H1 (cell line): Measurements from ENCODE around the gene KRTAP10-8. TPM values are rescaled to one million over a fixed set of nuclear protein-coding genes. Genes with fewer than 3 reads are reported as not detected.

ENCODE experiments used
- ASH2L ChIP-seq: fragments of 200-600, 300-600 bp; sonication (generic); IDR thresholded peaks from one replicate; pipeline ENCODE4 v1.7.1; 2017; ENCODE audit warnings: low read length
- CBX5 ChIP-seq: fragments of 300-800, 300-1000 bp; sonication (generic); IDR thresholded peaks from 2 replicates; pipeline ENCODE4 v1.7.1; 2016; ENCODE audit warnings: antibody characterized with exemption, low read length, low read depth
- CTCF ChIP-seq, 3 experiments: IDR thresholded peaks; 1 replicate in 2 of 3; 2 replicates in 1 of 3; pipeline versions ENCODE4 v1.5.1 to v1.6.1; 2011; ENCODE audit warnings: low read length in 3 of 3, mild to moderate bottlenecking in 3 of 3, inconsistent platforms in 2 of 3, low read depth in 1 of 3, moderate library complexity in 1 of 3; ENCODE audit not compliant: insufficient read depth in 1 of 3; ENCODE audit errors: control extremely low read depth in 1 of 3
- GABPA ChIP-seq: IDR thresholded peaks from 2 replicates; pipeline ENCODE4 v1.6.1; 2011; ENCODE audit warnings: mild to moderate bottlenecking, low read length, moderate library complexity, borderline replicate concordance; ENCODE audit not compliant: insufficient read depth
- KDM5A ChIP-seq: fragments of 200-600 bp; IDR thresholded peaks from 2 replicates; pipeline ENCODE4 v1.7.1; 2012; ENCODE audit warnings: mild to moderate bottlenecking, low read length, inconsistent platforms, mixed read lengths
- SP1 ChIP-seq: IDR thresholded peaks from 2 replicates; pipeline ENCODE4 v1.6.1; 2011; ENCODE audit warnings: low read depth, low read length
- TBP ChIP-seq: IDR thresholded peaks from 2 replicates; pipeline ENCODE4 v1.6.1; 2011; ENCODE audit warnings: low read depth, low read length, improper control_type of control experiment
- polyA plus RNA-seq, 7 experiments: library from polyadenylated mRNA; depleted of rRNA in 3 of 7; stranded (reverse) in 5 of 7; unstranded in 2 of 7; fragments of >200 nt in 5 of 7; fragments of 200-250 nt in 2 of 7; gene quantifications; 1 replicate in 5 of 7; 2 replicates in 1 of 7; 4 replicates in 1 of 7; pipeline versions ENCODE4 v1.2.1 to v1.2.3, GENCODE V29; 2011 to 2013; ENCODE audit warnings: missing spikeins in 2 of 7, mixed read lengths in 2 of 7
- total RNA-seq: library from RNA; stranded (reverse); fragmentation: NEBNext Ultra II Directional; extraction: Animal tissue kit (Norgen Biotek cat#: 25700); gene quantifications from 2 replicates; pipeline ENCODE4 v1.2.1, GENCODE V29; 2021
- TF ChIP-seq, protein P1 (sequence below): IDR thresholded peaks from 2 replicates; pipeline ENCODE4 v1.6.1; 2011; ENCODE audit warnings: low read length, improper control_type of control experiment

Gene KRTAP10-8
- total and polyA plus RNA-seq, 2 of the 8 experiments (the other 6 are each of a cell fraction or from before 2014, with no cell fraction given), result not detected

DNA sequence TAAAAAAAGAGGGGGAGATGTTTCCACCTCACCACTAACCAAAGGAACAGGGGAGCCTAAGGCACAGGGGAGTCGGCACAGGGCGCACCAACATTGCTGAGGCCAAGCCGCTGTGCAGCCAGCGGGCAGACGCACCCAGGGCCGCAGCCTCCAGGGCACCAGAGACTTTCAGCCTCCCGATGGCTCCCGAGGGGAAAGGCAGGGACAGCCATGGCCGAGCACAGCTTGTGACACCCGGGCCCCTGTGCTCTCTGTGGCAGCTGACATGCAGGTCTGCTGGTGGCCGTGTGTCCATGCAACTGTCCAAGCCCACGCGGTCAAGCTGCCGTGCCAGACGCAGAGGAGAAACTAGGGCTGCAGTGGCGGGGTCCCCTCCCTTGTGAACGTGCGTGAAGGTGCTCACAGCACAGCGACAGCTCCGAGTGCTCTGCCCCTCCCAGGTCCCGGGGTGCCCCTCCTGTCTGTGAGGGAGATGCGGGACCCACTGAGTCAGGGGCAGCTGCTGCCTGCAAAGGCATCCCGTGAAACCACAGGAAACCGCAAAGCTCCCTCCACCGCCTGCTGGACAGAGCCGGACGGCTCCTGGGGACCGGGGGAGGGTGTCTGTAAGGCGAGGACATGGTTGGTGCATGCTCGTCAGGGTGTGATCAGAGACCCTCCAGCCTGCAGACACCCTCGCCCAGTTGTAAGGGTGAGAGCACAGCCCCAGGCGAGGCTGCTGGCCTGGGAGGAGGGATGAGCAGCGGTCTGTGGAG, 36.9 kb downstream of the KRTAP10-8 start (continued):
- TF ChIP-seq TBP (no peak), CBX5 (no peak), SP1 (no peak), KDM5A (no peak), ASH2L (no peak), GABPA (no peak), CTCF (IDR thresholded peaks at IDR 0.05; ENCODE audit: control extremely low read depth in 1 of 3, insufficient read depth in 1 of 3, low read depth in 1 of 3, low read length in 3 of 3) (no peak)
- TF ChIP-seq, protein P1, sequence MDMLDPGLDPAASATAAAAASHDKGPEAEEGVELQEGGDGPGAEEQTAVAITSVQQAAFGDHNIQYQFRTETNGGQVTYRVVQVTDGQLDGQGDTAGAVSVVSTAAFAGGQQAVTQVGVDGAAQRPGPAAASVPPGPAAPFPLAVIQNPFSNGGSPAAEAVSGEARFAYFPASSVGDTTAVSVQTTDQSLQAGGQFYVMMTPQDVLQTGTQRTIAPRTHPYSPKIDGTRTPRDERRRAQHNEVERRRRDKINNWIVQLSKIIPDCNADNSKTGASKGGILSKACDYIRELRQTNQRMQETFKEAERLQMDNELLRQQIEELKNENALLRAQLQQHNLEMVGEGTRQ, result no peak
